ENCODE data around the gene RAB36.

GRCh38 chr22:23113847-23114720 is 31.2 kb upstream of the RAB36 start:
- TF ChIP-seq CTCF (IDR thresholded peaks at IDR 0.05; ENCODE audit: poor library complexity, severe bottlenecking) (no peak), REST (IDR thresholded peaks at IDR 0.05; ENCODE audit: borderline replicate concordance) (no peak), EZH2 (IDR thresholded peaks at IDR 0.05; ENCODE audit: borderline replicate concordance, insufficient read depth, low read length, poor library complexity, severe bottlenecking) (no peak), RAD21 (conservative IDR thresholded peaks at IDR 0.05) (no peak), SMC3 (conservative IDR thresholded peaks at IDR 0.05; ENCODE audit: poor library complexity) (no peak), TAF1 (IDR thresholded peaks at IDR 0.05; ENCODE audit: low read depth) (no peak), EP300 (conservative IDR thresholded peaks at IDR 0.05; ENCODE audit: poor library complexity, severe bottlenecking) (no peak), POLR2AphosphoS5 (IDR thresholded peaks at IDR 0.05) (no peak)

All from neural cell (in vitro differentiated cells).